H1 (cell line): ENCODE measurements around the gene KCMF1. TPM values are rescaled to one million over a fixed set of nuclear protein-coding genes. Genes with fewer than 3 reads are reported as not detected.

ENCODE experiments used
- CTCF ChIA-PET: fragments of 300-600 bp; sonication (Branson Sonifier 250); formaldehyde crosslinking; loops from one replicate; lab custom pipeline; 2021; ENCODE audit not compliant: partially characterized antibody; lab: Charles Lee
- POLR2A ChIA-PET: fragments of 300-600 bp; sonication (Branson Sonifier 250); formaldehyde crosslinking; loops from one replicate; lab custom pipeline; 2021; ENCODE audit warnings: inconsistent platforms; ENCODE audit not compliant: partially characterized antibody; lab: Charles Lee
- DNase-seq, 2 experiments: peaks; one replicate each; pipeline versions ENCODE4 v3.0.0 to v3.0.0-alpha.2; 2010 to 2022; ENCODE audit warnings: low spot score in 2 of 2, low read depth in 1 of 2, mixed read lengths in 1 of 2
- FAIRE-seq: peaks from 2 replicates; lab custom pipeline; 2011; peaks lifted over from hg19 to GRCh38; lab: Jason Lieb, UNC
- H2AFZ ChIP-seq: 2 replicates; pipeline ENCODE4 v1.8.1; 2012; ENCODE audit warnings: low read length, inconsistent platforms
- H2AK5ac ChIP-seq: 2 replicates; pipeline ENCODE4 v1.6.1; 2013; ENCODE audit warnings: low read depth, low read length
- H2BK120ac ChIP-seq: replicated peaks from 2 replicates; pipeline ENCODE3; 2013; ENCODE audit warnings: low read depth, low read length, inconsistent platforms
- H2BK12ac ChIP-seq: 2 replicates; pipeline ENCODE4 v1.6.1; 2013; ENCODE audit warnings: low read depth, low read length
- H2BK15ac ChIP-seq: 2 replicates; pipeline ENCODE4 v1.6.1; 2013; ENCODE audit warnings: low read length
- H2BK20ac ChIP-seq: 2 replicates; pipeline ENCODE4 v1.6.1; 2013; ENCODE audit warnings: low read length
- H2BK5ac ChIP-seq: 2 replicates; pipeline ENCODE4 v1.6.1; 2013; ENCODE audit warnings: low read depth, low read length
- H3K14ac ChIP-seq: 2 replicates; pipeline ENCODE4 v1.6.1; 2013; ENCODE audit warnings: inconsistent platforms; ENCODE audit not compliant: insufficient read length
- H3K18ac ChIP-seq: 2 replicates; pipeline ENCODE4 v1.6.1; 2013; ENCODE audit warnings: low read length; ENCODE audit errors: extremely low read depth
- H3K23ac ChIP-seq: 2 replicates; pipeline ENCODE4 v1.6.1; 2013; ENCODE audit warnings: inconsistent platforms; ENCODE audit not compliant: insufficient read length
- H3K23me2 ChIP-seq: 2 replicates; pipeline ENCODE4 v1.6.1; 2013; ENCODE audit warnings: low read depth, low read length
- H3K27ac ChIP-seq: 2 replicates; pipeline ENCODE4 v1.6.1; 2011; ENCODE audit warnings: low read depth, low read length, inconsistent platforms
- H3K27me3 ChIP-seq, 4 experiments: replicated peaks in 1 of 4; 1 replicate in 1 of 4; 2 replicates in 3 of 4; pipeline versions ENCODE4 v1.6.1 to v1.8.1; 2011 to 2013; ENCODE audit warnings: low read length in 3 of 4, mild to moderate bottlenecking in 3 of 4, inconsistent platforms in 2 of 4, mixed read lengths in 2 of 4, moderate library complexity in 1 of 4; ENCODE audit not compliant: control insufficient read depth in 3 of 4, insufficient read depth in 3 of 4; ENCODE audit errors: extremely low read depth in 1 of 4
- H3K36me3 ChIP-seq, 4 experiments: 2 replicates each; pipeline versions ENCODE4 v1.6.1 to v1.8.1; 2011 to 2013; ENCODE audit warnings: mild to moderate bottlenecking in 4 of 4, low read length in 3 of 4, moderate library complexity in 2 of 4, control low read depth in 1 of 4, inconsistent platforms in 1 of 4; ENCODE audit not compliant: insufficient read depth in 4 of 4, control insufficient read depth in 2 of 4
- H3K4ac ChIP-seq: replicated peaks from 2 replicates; pipeline ENCODE3; 2013; ENCODE audit warnings: low read length, low read depth, mixed read lengths, inconsistent platforms; ENCODE audit not compliant: insufficient read length
- H3K4me1 ChIP-seq, 4 experiments: replicated peaks in 1 of 4; 1 replicate in 1 of 4; 2 replicates in 3 of 4; pipeline versions ENCODE4 v1.6.1 to v1.8.1; 2011 to 2013; ENCODE audit warnings: low read length in 3 of 4, inconsistent platforms in 2 of 4, mixed read lengths in 1 of 4; ENCODE audit not compliant: insufficient read depth in 4 of 4, control insufficient read depth in 3 of 4
- H3K4me2 ChIP-seq, 2 experiments: 2 replicates each; pipeline versions ENCODE4 v1.6.1 to v1.8.1; 2011 to 2013; ENCODE audit warnings: low read depth in 2 of 2, low read length in 2 of 2, control low read depth in 1 of 2, inconsistent platforms in 1 of 2, mild to moderate bottlenecking in 1 of 2; ENCODE audit not compliant: insufficient read depth in 1 of 2
- H3K4me3 ChIP-seq, 4 experiments: fragments of 200-600, 300-600 bp in 1 of 4; sonication (generic), shearing (Covaris generic), sonication (Bioruptor Twin) in 1 of 4; 2 replicates each; pipeline versions ENCODE4 v1.5.1 to v1.8.1; 2011 to 2016; ENCODE audit warnings: low read length in 4 of 4, low read depth in 3 of 4, control low read depth in 2 of 4, inconsistent platforms in 2 of 4, mild to moderate bottlenecking in 2 of 4, mixed read lengths in 1 of 4, moderate library complexity in 1 of 4; ENCODE audit not compliant: insufficient read depth in 2 of 4; ENCODE audit errors: extremely low read depth in 1 of 4
- H3K56ac ChIP-seq: replicated peaks from 2 replicates; pipeline ENCODE3; 2013; ENCODE audit warnings: low read depth, mild to moderate bottlenecking, mixed read lengths, low read length, inconsistent platforms; ENCODE audit not compliant: insufficient read length
- H3K79me1 ChIP-seq: 2 replicates; pipeline ENCODE4 v1.6.1; 2013; ENCODE audit warnings: low read depth, low read length, control low read depth
- H3K79me2 ChIP-seq, 2 experiments: 2 replicates each; pipeline versions ENCODE4 v1.6.1 to v1.8.1; 2012 to 2013; ENCODE audit warnings: low read length in 2 of 2, mild to moderate bottlenecking in 2 of 2, inconsistent platforms in 1 of 2; ENCODE audit not compliant: insufficient read depth in 2 of 2, control insufficient read depth in 1 of 2
- H3K9ac ChIP-seq, 4 experiments: replicated peaks in 1 of 4; 1 replicate in 1 of 4; 2 replicates in 3 of 4; pipeline versions ENCODE4 v1.6.1 to v1.8.1; 2011 to 2013; ENCODE audit warnings: low read depth in 3 of 4, low read length in 3 of 4, control low read depth in 2 of 4, mild to moderate bottlenecking in 2 of 4, moderate library complexity in 2 of 4, inconsistent platforms in 1 of 4; ENCODE audit errors: extremely low read depth in 1 of 4
- H3K9me3 ChIP-seq, 2 experiments: 2 replicates each; pipeline versions ENCODE4 v1.6.1 to v1.8.1; 2012 to 2013; ENCODE audit warnings: mild to moderate bottlenecking in 2 of 2, moderate library complexity in 2 of 2, control low read depth in 1 of 2, inconsistent platforms in 1 of 2, low read depth in 1 of 2, low read length in 1 of 2, mixed read lengths in 1 of 2; ENCODE audit not compliant: insufficient read depth in 2 of 2
- H4K20me1 ChIP-seq, 2 experiments: replicated peaks in 1 of 2; 2 replicates each; pipeline versions ENCODE3 to v1.8.1; 2011 to 2013; ENCODE audit warnings: inconsistent platforms in 2 of 2, low read length in 2 of 2, mild to moderate bottlenecking in 1 of 2; ENCODE audit not compliant: insufficient read depth in 2 of 2, control insufficient read depth in 1 of 2
- H4K5ac ChIP-seq: 2 replicates; pipeline ENCODE4 v1.6.1; 2013; ENCODE audit warnings: low read length, low read depth, mixed read lengths, inconsistent platforms; ENCODE audit not compliant: insufficient read length
- H4K8ac ChIP-seq: 2 replicates; pipeline ENCODE4 v1.8.0; 2013; ENCODE audit warnings: mild to moderate bottlenecking, moderate library complexity, low read length, inconsistent platforms; ENCODE audit not compliant: insufficient read depth; ENCODE audit errors: extremely low read depth
- H4K91ac ChIP-seq: replicated peaks from 2 replicates; pipeline ENCODE3; 2013; ENCODE audit warnings: low read length, mixed read lengths, inconsistent platforms; ENCODE audit not compliant: insufficient read length
- CEBPB ChIP-seq: IDR thresholded peaks from 2 replicates; pipeline ENCODE4 v1.6.1; 2012; ENCODE audit warnings: low read depth, low read length
- CREB1 ChIP-seq: IDR thresholded peaks from 2 replicates; pipeline ENCODE4 v1.6.1; 2012; ENCODE audit warnings: inconsistent platforms
- CTCF ChIP-seq, 3 experiments: IDR thresholded peaks; 1 replicate in 2 of 3; 2 replicates in 1 of 3; pipeline versions ENCODE4 v1.5.1 to v1.6.1; 2011; ENCODE audit warnings: low read length in 3 of 3, mild to moderate bottlenecking in 3 of 3, inconsistent platforms in 2 of 3, low read depth in 1 of 3, moderate library complexity in 1 of 3; ENCODE audit not compliant: insufficient read depth in 1 of 3; ENCODE audit errors: control extremely low read depth in 1 of 3
- HDAC2 ChIP-seq, 2 experiments: fragments of 300-600 bp in 1 of 2; sonication (generic) in 1 of 2; IDR thresholded peaks; 2 replicates each; pipeline ENCODE4 v1.6.1; 2011 to 2012; ENCODE audit warnings: low read depth in 2 of 2, low read length in 2 of 2, mild to moderate bottlenecking in 2 of 2, moderate library complexity in 2 of 2, borderline replicate concordance in 1 of 2, inconsistent platforms in 1 of 2
- SP1 ChIP-seq: IDR thresholded peaks from 2 replicates; pipeline ENCODE4 v1.6.1; 2011; ENCODE audit warnings: low read depth, low read length
- WGBS, 2 experiments: shearing (Covaris generic) in 1 of 2; methylation state at CpG; one replicate each; pipeline versions ENCODE4 v1.1.6 to v1.1.7; 2013 to 2015; ENCODE audit warnings: low lambda C conversion rate in 2 of 2, mixed read lengths in 2 of 2, inconsistent platforms in 1 of 2, low coverage in 1 of 2, missing lambda C conversion rate in 1 of 2; ENCODE audit not compliant: insufficient replicate concordance in 2 of 2, insufficient coverage in 1 of 2, insufficient read length in 1 of 2; ENCODE audit errors: extremely low coverage in 1 of 2, missing lambda C conversion rate in 1 of 2; 5-methylcytosine and 5-hydroxymethylcytosine counted together
- polyA plus RNA-seq, 7 experiments: library from polyadenylated mRNA; depleted of rRNA in 3 of 7; stranded (reverse) in 5 of 7; unstranded in 2 of 7; fragments of >200 nt in 5 of 7; fragments of 200-250 nt in 2 of 7; gene quantifications; 1 replicate in 5 of 7; 2 replicates in 1 of 7; 4 replicates in 1 of 7; pipeline versions ENCODE4 v1.2.1 to v1.2.3, GENCODE V29; 2011 to 2013; ENCODE audit warnings: missing spikeins in 2 of 7, mixed read lengths in 2 of 7
- total RNA-seq: library from RNA; stranded (reverse); fragmentation: NEBNext Ultra II Directional; extraction: Animal tissue kit (Norgen Biotek cat#: 25700); gene quantifications from 2 replicates; pipeline ENCODE4 v1.2.1, GENCODE V29; 2021

KCMF1 gene
- total and polyA plus RNA-seq, 2 of the 8 experiments (the other 6 are each of a cell fraction or from before 2014, with no cell fraction given): 86.9 to 149 TPM

GRCh38 chr2:84965827-84966226 lies 5.1 kb upstream of the KCMF1 start:
- Histone ChIP-seq H2BK20ac (no peak overlapping the region), H3K36me3 (peaks cover 0 to 49% (median 20%) of the 10 kb centered on the region in 4 experiments; a peak in 5 of 8 replicates), H2AK5ac (no peak overlapping the region), H4K20me1 (peaks cover 0 to 7% of the 10 kb centered on the region in 2 experiments), H4K8ac (no peak overlapping the region), H3K4ac (no peak overlapping the region), H3K9me3 (no peaks in the 10 kb centered on the region), H2BK5ac (no peak overlapping the region), H3K56ac (no peak overlapping the region), H2BK15ac (no peak overlapping the region), H3K23ac (no peak overlapping the region), H3K18ac (no peak overlapping the region), H3K4me3 (no peak overlapping the region), H2BK12ac (no peak overlapping the region), H4K5ac (no peak overlapping the region), H4K91ac (no peak overlapping the region), H3K9ac (no peak overlapping the region), H2BK120ac (no peak overlapping the region), H3K4me2 (no peak overlapping the region), H3K23me2 (peaks cover 7% of the 10 kb centered on the region; the same call in 1 of the 2 replicates), H3K14ac (no peak overlapping the region), H3K79me1 (peaks cover 3% of the 10 kb centered on the region), H3K4me1 (peaks cover 0 to 3% (median under 1%) of the 10 kb centered on the region in 4 experiments; a peak in 3 of 7 replicates), H3K27ac (no peak overlapping the region), H3K27me3 (no peaks in the 10 kb centered on the region), H3K79me2 (peaks cover 23 to 79% of the 10 kb centered on the region in 2 experiments), H2AFZ (no peak overlapping the region)
- no peak for DNase-seq
- TF ChIP-seq SP1: no peak
- no peak for TF ChIP-seq CTCF (IDR thresholded peaks at IDR 0.05; ENCODE audit: control extremely low read depth in 1 of 3, insufficient read depth in 1 of 3, low read depth in 1 of 3, low read length in 3 of 3)
- no peak for TF ChIP-seq HDAC2 (IDR thresholded peaks at IDR 0.05; ENCODE audit: borderline replicate concordance in 1 of 2, low read depth in 2 of 2, low read length in 2 of 2)
- TF ChIP-seq CREB1: no peak
- TF ChIP-seq CEBPB: no peak
- FAIRE-seq: no peak
- ChIA-PET POLR2A (interaction anchor here (1.6 to 12.0 kb wide), 3 partner anchors 7 to 20 kb away, joined by 4 to 288 read pairs (median 11); no protein-coding TSS in a partner anchor), CTCF (interaction anchor here (0.8 to 1.2 kb wide), 2 partner anchors 10 to 46 kb away, joined by 3 read pairs; no protein-coding TSS in a partner anchor)
- WGBS, 2 experiments: 95% methylated on average over 9 of the region's 9 CpGs; no CpG with 5 or more reads in 1 of the 2 experiments
